ENCODE measurements around the gene TTC3.

DNA sequence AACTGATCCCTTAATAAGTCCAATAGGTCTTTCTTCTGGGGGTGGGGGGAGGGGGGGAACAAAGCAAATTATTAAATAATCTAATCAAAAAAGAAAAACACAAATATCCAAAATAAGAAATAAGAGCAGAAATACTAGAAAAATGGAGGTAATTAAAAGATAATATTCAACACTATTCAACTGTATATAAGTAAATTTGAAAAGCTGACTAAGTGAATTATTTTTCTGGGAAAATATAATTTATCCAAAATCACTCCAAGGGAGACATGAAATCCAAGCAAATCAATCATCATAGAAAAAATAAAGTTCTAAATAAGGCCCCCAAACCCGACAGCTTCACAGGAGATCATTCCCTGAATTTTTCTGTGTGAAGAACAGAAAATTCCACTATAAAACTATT, 175.2 kb downstream of the TTC3 start:
- TF ChIP-seq CTCF (IDR thresholded peaks at IDR 0.05; ENCODE audit: poor library complexity, severe bottlenecking) (no peak), REST (IDR thresholded peaks at IDR 0.05; ENCODE audit: borderline replicate concordance) (no peak), RAD21 (conservative IDR thresholded peaks at IDR 0.05) (no peak), EP300 (conservative IDR thresholded peaks at IDR 0.05; ENCODE audit: poor library complexity, severe bottlenecking) (no peak)

Measured in neural cell (in vitro differentiated cells).